ENCODE results near the gene DNAJC5. TPM values are rescaled to one million over a fixed set of nuclear protein-coding genes. Genes with fewer than 3 reads are reported as not detected.

DNAJC5 gene
- total and polyA plus RNA-seq, 10 donors, result 12.7 to 83.1 (median 58.6) TPM

DNA sequence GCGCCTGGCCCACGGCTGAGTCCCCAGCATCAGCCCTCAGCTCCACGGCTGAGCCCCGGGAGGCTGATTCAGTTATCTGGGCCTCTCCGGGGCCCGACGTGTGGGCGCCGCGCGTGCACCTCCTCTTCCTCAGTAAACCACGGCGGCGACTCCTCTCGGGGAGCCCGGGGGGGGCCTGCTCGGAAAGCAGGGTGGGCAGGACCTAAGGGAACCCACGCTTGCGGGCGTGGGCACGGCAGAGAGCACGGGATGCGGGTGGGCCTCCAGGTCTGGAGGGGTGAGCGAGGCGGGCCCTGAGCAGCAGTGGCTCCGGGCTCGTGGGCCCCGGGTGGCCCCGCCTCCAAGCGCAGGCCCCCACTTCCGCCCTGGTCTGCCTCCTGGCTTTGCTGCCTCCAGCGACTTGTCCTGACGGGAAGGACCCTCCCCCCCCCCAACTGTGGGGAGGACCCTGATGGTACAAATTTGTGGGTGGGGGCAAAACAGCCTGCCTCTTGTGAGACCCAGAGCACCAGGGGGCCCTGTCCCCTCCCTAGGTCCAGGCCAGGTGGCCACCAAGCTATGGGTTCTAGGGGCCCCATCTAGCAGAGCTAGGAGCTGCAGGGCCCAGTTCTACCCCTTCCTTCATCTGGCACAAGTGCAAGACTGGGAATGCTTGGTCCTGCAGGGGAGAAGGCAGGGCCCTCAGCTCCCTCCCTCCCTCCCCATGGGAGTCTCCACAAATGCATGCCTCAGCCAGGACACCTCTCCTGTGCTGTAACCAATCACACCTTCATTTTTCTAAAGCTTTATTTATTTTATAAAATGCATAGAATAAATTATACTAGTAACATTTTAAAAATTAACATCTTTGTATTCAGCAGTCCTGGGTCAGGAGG is 44.4 kb downstream of the DNAJC5 start:
- peaks cover 0 to 93% (median 69%) of the 10 kb centered on the region in 6 donors for H3K36me3 ChIP-seq
- H3K4me1 ChIP-seq, result peaks cover 0 to 68% (median 31%) of the 10 kb centered on the region in 6 donors
- H3K4me3 ChIP-seq, result no peak overlapping the region
- 66 to 77% (median 67%) methylated on average over 15 to 33 of the region's 33 CpGs for WGBS, 5 donors
- intact Hi-C loops (cut with DNase I; ENCODE audit: low total_unique reads), result no loop called here
- TF ChIP-seq POLR2A (IDR thresholded peaks at IDR 0.05) (no peak), POLR2AphosphoS5 (IDR thresholded peaks at IDR 0.05) (peak; percentile 7 to 75 (median 13))
- TF ChIP-seq, protein P1, sequence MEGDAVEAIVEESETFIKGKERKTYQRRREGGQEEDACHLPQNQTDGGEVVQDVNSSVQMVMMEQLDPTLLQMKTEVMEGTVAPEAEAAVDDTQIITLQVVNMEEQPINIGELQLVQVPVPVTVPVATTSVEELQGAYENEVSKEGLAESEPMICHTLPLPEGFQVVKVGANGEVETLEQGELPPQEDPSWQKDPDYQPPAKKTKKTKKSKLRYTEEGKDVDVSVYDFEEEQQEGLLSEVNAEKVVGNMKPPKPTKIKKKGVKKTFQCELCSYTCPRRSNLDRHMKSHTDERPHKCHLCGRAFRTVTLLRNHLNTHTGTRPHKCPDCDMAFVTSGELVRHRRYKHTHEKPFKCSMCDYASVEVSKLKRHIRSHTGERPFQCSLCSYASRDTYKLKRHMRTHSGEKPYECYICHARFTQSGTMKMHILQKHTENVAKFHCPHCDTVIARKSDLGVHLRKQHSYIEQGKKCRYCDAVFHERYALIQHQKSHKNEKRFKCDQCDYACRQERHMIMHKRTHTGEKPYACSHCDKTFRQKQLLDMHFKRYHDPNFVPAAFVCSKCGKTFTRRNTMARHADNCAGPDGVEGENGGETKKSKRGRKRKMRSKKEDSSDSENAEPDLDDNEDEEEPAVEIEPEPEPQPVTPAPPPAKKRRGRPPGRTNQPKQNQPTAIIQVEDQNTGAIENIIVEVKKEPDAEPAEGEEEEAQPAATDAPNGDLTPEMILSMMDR (IDR thresholded peaks at IDR 0.05 in 8 of 11, conservative IDR thresholded peaks at IDR 0.05 in 3 of 11), result no peak
- H3K27me3 ChIP-seq (replicated peaks in 1 of 7), result no peaks in the 10 kb centered on the region
- H3K27ac ChIP-seq, result peak overlapping the region in 4 of 8 donors; percentile 20 to 92 (median 24)
- no peaks in the 10 kb centered on the region for H3K9me3 ChIP-seq
- DNase-seq, result peak; percentile 80

DNA sequence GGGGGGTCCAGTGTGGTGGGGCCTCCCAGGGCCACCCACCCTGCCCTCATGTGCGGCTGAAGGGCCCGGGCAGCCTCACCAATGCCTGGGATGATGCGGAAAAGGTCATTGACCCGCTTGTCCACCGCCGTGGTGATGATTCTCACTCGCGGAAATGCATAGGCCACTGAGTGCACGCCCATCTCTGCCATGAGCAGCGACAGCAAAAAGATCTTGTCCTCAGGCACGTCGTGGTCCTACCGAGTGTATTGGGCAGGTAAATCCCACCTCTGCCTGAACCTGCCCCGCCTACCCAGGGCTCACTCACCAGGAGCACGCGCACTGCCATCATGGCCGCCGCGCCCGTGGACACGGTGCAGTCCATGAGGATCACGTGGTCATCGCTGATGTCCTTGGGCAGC is 45.1 kb downstream of the DNAJC5 start:
- WGBS, 5 donors, result 91 to 95% (median 95%) methylated on average over 9 to 23 of the region's 23 CpGs
- Histone ChIP-seq H3K27me3 (replicated peaks in 1 of 7) (no peaks in the 10 kb centered on the region), H3K9me3 (no peaks in the 10 kb centered on the region), H3K36me3 (peaks cover 0 to 93% (median 69%) of the 10 kb centered on the region in 6 donors), H3K4me3 (no peak overlapping the region), H3K4me1 (peaks cover 0 to 63% (median 31%) of the 10 kb centered on the region in 6 donors), H3K27ac (peak overlapping the region in 2 of 8 donors; percentile 87 to 92)
- intact Hi-C loops (cut with DNase I; ENCODE audit: low total_unique reads), result no loop called here
- no peak for DNase-seq
- TF ChIP-seq POLR2AphosphoS5 (IDR thresholded peaks at IDR 0.05), result peak; percentile 54 to 76 (median 55)
- TF ChIP-seq, protein P1 (IDR thresholded peaks at IDR 0.05 in 8 of 11, conservative IDR thresholded peaks at IDR 0.05 in 3 of 11), result no peak
- TF ChIP-seq POLR2A (IDR thresholded peaks at IDR 0.05), result no peak

DNA sequence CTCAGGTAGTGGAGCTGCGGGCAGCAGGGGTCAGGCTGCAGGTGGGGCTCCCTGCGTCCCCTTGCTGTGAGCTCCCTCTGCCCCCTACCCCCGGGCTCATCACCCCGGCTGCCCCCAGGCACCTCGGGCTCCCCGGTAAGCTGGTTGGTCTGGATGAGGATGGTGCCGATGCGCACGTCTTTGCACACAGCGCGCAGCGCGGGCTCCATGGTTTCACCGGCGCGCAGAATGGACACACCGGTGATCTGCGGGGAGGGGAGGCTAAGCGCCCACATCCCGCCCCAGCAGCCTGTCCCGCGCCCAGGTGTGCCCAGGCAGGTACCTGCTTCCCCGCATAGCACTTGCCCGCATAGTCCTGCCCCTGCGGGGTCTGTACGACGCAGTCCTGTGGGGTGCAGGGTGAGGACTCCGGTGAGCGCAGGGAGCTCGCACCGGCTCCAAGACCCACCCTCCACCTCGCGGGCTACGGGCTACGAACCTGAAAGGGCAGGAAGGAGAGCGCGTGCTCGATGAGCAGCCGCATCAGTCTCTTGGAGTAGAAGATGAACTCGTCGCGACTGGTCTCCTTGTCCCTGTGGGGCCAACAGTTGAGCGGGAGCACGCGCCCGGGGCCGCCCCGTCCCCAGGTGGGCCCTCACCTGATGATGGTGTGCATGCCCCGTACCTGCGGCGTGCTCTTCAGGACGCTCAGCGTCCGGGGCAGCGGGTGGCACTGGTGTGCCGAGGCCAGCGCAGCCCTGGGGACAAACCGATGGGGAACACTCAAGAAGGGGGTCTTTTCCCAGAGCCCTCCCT is 45.7 kb downstream of the DNAJC5 start:
- Histone ChIP-seq H3K4me3 (no peak overlapping the region), H3K36me3 (peaks cover 0 to 93% (median 69%) of the 10 kb centered on the region in 6 donors), H3K4me1 (peaks cover 0 to 69% (median 32%) of the 10 kb centered on the region in 6 donors), H3K27me3 (replicated peaks in 1 of 7) (no peaks in the 10 kb centered on the region), H3K9me3 (no peaks in the 10 kb centered on the region), H3K27ac (peak overlapping the region; percentile 42 to 92 (median 83))
- DNase-seq, result peak; percentile 86
- TF ChIP-seq POLR2AphosphoS5 (IDR thresholded peaks at IDR 0.05), result peak in 2 of 3 donors; percentile 25 to 65
- no peak for TF ChIP-seq POLR2A (IDR thresholded peaks at IDR 0.05)
- 94 to 97% (median 96%) methylated on average over 30 to 58 of the region's 58 CpGs for WGBS, 5 donors
- intact Hi-C loops (cut with DNase I; ENCODE audit: low total_unique reads), result no loop called here

DNA sequence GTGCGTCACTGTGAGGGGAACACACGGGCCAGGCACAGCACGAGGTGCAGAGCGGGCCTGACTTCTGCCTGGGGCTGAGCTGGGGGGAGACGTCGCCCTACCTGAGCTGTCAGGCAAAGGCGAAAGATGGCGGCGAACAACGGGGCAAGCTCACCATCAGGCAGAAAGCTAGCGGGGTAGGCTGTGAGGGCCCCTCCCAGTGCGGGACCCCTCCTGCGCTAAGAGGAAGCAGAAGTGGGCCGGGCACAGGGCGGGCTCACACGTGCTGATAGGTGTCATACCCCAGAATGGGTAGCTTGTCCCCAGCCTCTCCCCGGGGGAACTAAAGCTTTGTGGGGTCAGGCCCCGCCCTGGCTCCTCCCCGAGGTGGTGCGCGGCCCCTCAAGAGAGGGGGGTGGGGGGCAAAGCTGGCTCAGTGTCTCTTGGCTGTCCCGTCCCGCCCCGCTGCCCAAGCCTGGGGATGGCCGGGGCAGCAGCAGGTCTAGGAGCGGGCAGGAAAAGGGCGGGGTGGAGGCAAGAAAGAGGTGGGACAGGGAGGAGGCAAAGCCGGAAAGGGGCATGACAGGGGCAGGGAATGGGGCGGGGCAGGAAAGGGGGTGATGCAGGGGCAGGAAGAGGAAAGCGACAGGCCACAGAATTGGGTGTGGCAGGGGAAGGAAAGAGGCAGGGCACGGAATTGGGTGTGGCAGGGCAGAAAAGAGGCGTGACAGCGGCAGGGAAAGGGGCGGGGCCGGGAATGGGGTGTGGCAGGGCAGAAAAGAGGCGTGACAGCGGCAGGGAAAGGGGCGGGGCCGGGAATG is 46.6 kb downstream of the DNAJC5 start:
- H3K27ac ChIP-seq, result peak overlapping the region; percentile 42 to 92 (median 83)
- peaks cover 0 to 77% (median 39%) of the 10 kb centered on the region in 6 donors for H3K4me1 ChIP-seq
- no peaks in the 10 kb centered on the region for H3K9me3 ChIP-seq
- TF ChIP-seq POLR2AphosphoS5 (IDR thresholded peaks at IDR 0.05) (peak; percentile 16 to 77 (median 64)), POLR2A (IDR thresholded peaks at IDR 0.05) (no peak)
- TF ChIP-seq, protein P1 (IDR thresholded peaks at IDR 0.05 in 8 of 11, conservative IDR thresholded peaks at IDR 0.05 in 3 of 11), result peak in 1 of 11 experiments; percentile 16
- peaks cover 0 to 93% (median 71%) of the 10 kb centered on the region in 6 donors for H3K36me3 ChIP-seq
- intact Hi-C loops (cut with DNase I; ENCODE audit: low total_unique reads), result no loop called here
- no peaks in the 10 kb centered on the region for H3K27me3 ChIP-seq (replicated peaks in 1 of 7)
- DNase-seq, result peak; percentile 93
- H3K4me3 ChIP-seq, result peak overlapping the region in 2 of 8 donors; percentile 19 to 41
- WGBS, 5 donors, result 42 to 50% (median 45%) methylated on average over 32 to 37 of the region's 39 CpGs
